Caco-2 (cell line): Measurements from ENCODE around the gene TMEM250. TPM values are rescaled to one million over a fixed set of nuclear protein-coding genes. Genes with fewer than 3 reads are reported as not detected.

Experiments
- BruUV-seq: library from RNA; stranded (reverse); fragments of 400-500 nt; replicated peaks from 2 replicates; lab custom pipeline; 2021; lab: Mats Ljungman, UMichigan
- CTCF ChIA-PET: fragments of 300-600 bp; sonication (Branson Sonifier 250); formaldehyde crosslinking; loops from one replicate; lab custom pipeline; 2022; ENCODE audit warnings: antibody characterized with exemption; lab: Charles Lee
- POLR2A ChIA-PET: fragments of 300-600 bp; sonication (Branson Sonifier 250); formaldehyde crosslinking; loops from one replicate; lab custom pipeline; 2022; ENCODE audit warnings: antibody characterized with exemption; lab: Charles Lee
- DNase-seq, 2 experiments: peaks; one replicate each; pipeline versions ENCODE4 v3.0.0 to v3.0.0-alpha.2; 2020 to 2022
- H3K27me3 ChIP-seq: replicated peaks from 2 replicates; pipeline ENCODE4 v1.6.0; 2011; ENCODE audit warnings: low read length; ENCODE audit not compliant: control insufficient read depth, insufficient read depth
- H3K36me3 ChIP-seq: 2 replicates; pipeline ENCODE4 v1.5.1; 2011; ENCODE audit warnings: low read length; ENCODE audit not compliant: control insufficient read depth, insufficient read depth
- H3K4me1 ChIP-seq: fragments of 250-450 bp; sonication (Bioruptor Pico); 2 replicates; pipeline ENCODE4 v1.5.1; 2020; ENCODE audit warnings: mild to moderate bottlenecking
- H3K4me3 ChIP-seq: 2 replicates; pipeline ENCODE4 v1.5.1; 2011; ENCODE audit warnings: low read depth, mild to moderate bottlenecking, control low read depth, low read length
- H3K9me3 ChIP-seq: fragments of 250-450 bp; sonication (Bioruptor Pico); 2 replicates; pipeline ENCODE4 v1.5.1; 2020; ENCODE audit warnings: mild to moderate bottlenecking, moderate library complexity
- H3K27ac Mint-ChIP-seq: one replicate; pipeline ENCODE4 v1.8.0; 2022; ENCODE audit warnings: mixed read lengths; ENCODE audit not compliant: unreplicated experiment
- H3K27me3 Mint-ChIP-seq: one replicate; pipeline ENCODE4 v1.8.0; 2022; ENCODE audit warnings: mixed read lengths; ENCODE audit not compliant: insufficient read depth, unreplicated experiment
- H3K36me3 Mint-ChIP-seq: one replicate; pipeline ENCODE4 v1.8.0; 2022; ENCODE audit warnings: mild to moderate bottlenecking, mixed read lengths; ENCODE audit not compliant: insufficient read depth, unreplicated experiment
- H3K4me1 Mint-ChIP-seq: one replicate; pipeline ENCODE4 v1.8.0; 2022; ENCODE audit warnings: low read depth, mixed read lengths; ENCODE audit not compliant: unreplicated experiment
- H3K4me3 Mint-ChIP-seq: one replicate; pipeline ENCODE4 v1.8.0; 2022; ENCODE audit warnings: mild to moderate bottlenecking, moderate library complexity, mixed read lengths; ENCODE audit not compliant: unreplicated experiment
- H3K9me3 Mint-ChIP-seq: one replicate; pipeline ENCODE4 v1.8.0; 2022; ENCODE audit warnings: mixed read lengths; ENCODE audit not compliant: unreplicated experiment
- CTCF ChIP-seq, 2 experiments: fragments of 200-600 bp in 1 of 2; IDR thresholded peaks; 1 replicate in 1 of 2; 2 replicates in 1 of 2; pipeline versions ENCODE4 v1.5.1 to v1.8.0; 2011 to 2022; ENCODE audit warnings: antibody characterized with exemption in 1 of 2, control low read depth in 1 of 2, inconsistent platforms in 1 of 2, low read depth in 1 of 2, low read length in 1 of 2, mild to moderate bottlenecking in 1 of 2, moderate library complexity in 1 of 2; ENCODE audit not compliant: insufficient read depth in 1 of 2, severe bottlenecking in 1 of 2, unreplicated experiment in 1 of 2
- intact Hi-C: fragments of 100-400 bp; cut with micrococcal nuclease; formaldehyde crosslinking; loops from one replicate; pipeline ENCODE4 v1.10.0; 2022; ENCODE audit not compliant: unreplicated experiment
- total RNA-seq: library from RNA; stranded (reverse); gene quantifications from 2 replicates; pipeline ENCODE4 v1.2.3, GENCODE V29; 2022

The TMEM250 gene
- total RNA-seq, 1 experiment from 2014 or later: 38.2 TPM

GRCh38 chr9:136086213-136086881 is 32.3 kb downstream of the TMEM250 start:
- POLR2A ChIA-PET: no interaction called here
- H3K9me3 Mint-ChIP-seq: no peaks in the 10 kb centered on the region

DNA sequence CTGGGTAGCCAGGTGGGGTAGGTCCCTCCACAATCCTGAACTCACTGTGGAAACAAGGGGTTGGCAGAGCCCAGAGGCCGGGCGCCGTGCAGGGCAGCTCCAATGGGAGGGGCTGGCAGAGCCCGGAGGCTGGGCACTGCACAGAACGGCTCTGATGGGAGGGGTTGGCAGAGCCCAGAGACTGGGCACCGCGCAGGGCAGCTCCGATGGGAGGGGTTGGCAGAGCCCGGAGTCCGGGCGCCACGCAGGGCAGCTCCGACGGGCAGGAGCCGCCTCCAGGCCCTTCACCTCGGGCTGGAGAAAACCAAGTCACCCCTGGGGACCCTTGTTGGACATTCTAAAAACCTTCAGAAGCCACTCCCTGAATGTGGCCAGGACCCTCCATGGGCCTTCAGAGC is 32.9 kb downstream of the TMEM250 start:
- H3K27ac Mint-ChIP-seq: no peak overlapping the region
- Histone ChIP-seq H3K36me3 (no peaks in the 10 kb centered on the region), H3K27me3 (no peaks in the 10 kb centered on the region), H3K4me3 (no peak overlapping the region), H3K9me3 (no peaks in the 10 kb centered on the region), H3K4me1 (no peaks in the 10 kb centered on the region)
- ChIA-PET POLR2A (no interaction called here), CTCF (no interaction called here)
- DNase-seq: no peak
- H3K4me3 Mint-ChIP-seq: no peak overlapping the region
- H3K27me3 Mint-ChIP-seq: no peaks in the 10 kb centered on the region
- no peaks in the 10 kb centered on the region for H3K9me3 Mint-ChIP-seq
- no peak for TF ChIP-seq CTCF (IDR thresholded peaks at IDR 0.05; ENCODE audit: insufficient read depth in 1 of 2, low read depth in 1 of 2, low read length in 1 of 2, severe bottlenecking in 1 of 2, unreplicated experiment in 1 of 2)
- no TSS peak for BruUV-seq
- intact Hi-C loops: no loop called here
- peaks cover 7% of the 10 kb centered on the region for H3K36me3 Mint-ChIP-seq
- peaks cover 6% of the 10 kb centered on the region for H3K4me1 Mint-ChIP-seq

More at GRCh38 chr9:136086213-136086881, 32.3 kb downstream of the TMEM250 start:
- no peaks in the 10 kb centered on the region for H3K27me3 Mint-ChIP-seq
- no peak overlapping the region for H3K27ac Mint-ChIP-seq
- no peaks in the 10 kb centered on the region for H3K9me3 ChIP-seq
- CTCF ChIA-PET: no interaction called here
- intact Hi-C loops: no loop called here
- BruUV-seq: no TSS peak
- no peak for DNase-seq
- no peaks in the 10 kb centered on the region for H3K4me1 ChIP-seq
- no peaks in the 10 kb centered on the region for H3K36me3 ChIP-seq
- peaks cover 6% of the 10 kb centered on the region for H3K4me1 Mint-ChIP-seq
- no peak overlapping the region for H3K4me3 ChIP-seq
- H3K36me3 Mint-ChIP-seq: peaks cover 7% of the 10 kb centered on the region
- no peak overlapping the region for H3K4me3 Mint-ChIP-seq
- TF ChIP-seq CTCF (IDR thresholded peaks at IDR 0.05; ENCODE audit: insufficient read depth in 1 of 2, low read depth in 1 of 2, low read length in 1 of 2, severe bottlenecking in 1 of 2, unreplicated experiment in 1 of 2): no peak
- H3K27me3 ChIP-seq: no peaks in the 10 kb centered on the region

- Mint-ChIP-seq H3K4me3 (no peak overlapping the region), H3K9me3 (no peaks in the 10 kb centered on the region), H3K4me1 (peaks cover 6% of the 10 kb centered on the region), H3K27ac (peak overlapping the region; percentile 62), H3K27me3 (no peaks in the 10 kb centered on the region), H3K36me3 (peaks cover 7% of the 10 kb centered on the region)
- H3K36me3 ChIP-seq: no peaks in the 10 kb centered on the region
- no peak for DNase-seq
- intact Hi-C loops: no loop called here
- H3K4me1 ChIP-seq: no peaks in the 10 kb centered on the region
- TF ChIP-seq CTCF (IDR thresholded peaks at IDR 0.05; ENCODE audit: insufficient read depth in 1 of 2, low read depth in 1 of 2, low read length in 1 of 2, severe bottlenecking in 1 of 2, unreplicated experiment in 1 of 2): no peak
- no TSS peak for BruUV-seq
- ChIA-PET POLR2A (no interaction called here), CTCF (no interaction called here)
- no peaks in the 10 kb centered on the region for H3K9me3 ChIP-seq
- no peaks in the 10 kb centered on the region for H3K27me3 ChIP-seq
- no peak overlapping the region for H3K4me3 ChIP-seq
These were observed 34.4 kb downstream of the TMEM250 start for GRCh38 chr9:136084063-136084944.
